Myocyte (in vitro differentiated cells): ENCODE data around the gene GFY. TPM values are rescaled to one million over a fixed set of nuclear protein-coding genes. Genes with fewer than 3 reads are reported as not detected.

Experiments
- DNase-seq: peaks from one replicate; pipeline ENCODE4 v3.0.0-alpha.2; 2012; ENCODE audit warnings: low read depth
- total RNA-seq: library from RNA; depleted of rRNA; stranded (reverse); fragments of >200 nt; gene quantifications from 2 replicates; pipeline ENCODE4 v1.2.3, GENCODE V29; 2014

The GFY gene
- total RNA-seq, 1 donor from 2014 or later, result not detected

DNA sequence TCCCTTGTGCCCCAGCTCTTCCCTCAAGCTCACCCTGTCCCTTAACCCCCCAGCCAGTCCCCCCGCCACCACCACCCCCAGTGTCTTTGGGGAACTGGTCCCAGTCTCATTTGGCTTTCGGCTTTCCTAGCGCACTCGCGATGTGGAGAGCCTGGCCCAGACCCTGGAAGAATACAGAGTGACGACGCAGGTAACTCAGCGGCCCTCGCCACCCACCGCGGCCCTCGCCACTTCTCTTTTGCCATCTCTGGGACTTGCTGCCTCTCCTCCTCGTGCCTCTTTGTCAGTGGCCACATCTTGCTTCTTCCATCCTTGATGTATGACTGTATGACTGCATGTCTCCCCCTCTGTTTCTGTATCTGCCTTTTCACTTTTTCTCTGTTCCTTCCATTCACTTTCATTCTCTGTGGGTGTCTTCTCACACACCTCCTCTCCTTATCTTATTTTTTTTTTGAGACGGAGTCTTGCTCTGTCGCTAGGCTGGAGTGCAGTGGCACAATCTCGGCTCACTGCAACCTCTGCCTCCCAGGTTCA is 17.6 kb upstream of the GFY start:
- DNase-seq, result no peak

DNA sequence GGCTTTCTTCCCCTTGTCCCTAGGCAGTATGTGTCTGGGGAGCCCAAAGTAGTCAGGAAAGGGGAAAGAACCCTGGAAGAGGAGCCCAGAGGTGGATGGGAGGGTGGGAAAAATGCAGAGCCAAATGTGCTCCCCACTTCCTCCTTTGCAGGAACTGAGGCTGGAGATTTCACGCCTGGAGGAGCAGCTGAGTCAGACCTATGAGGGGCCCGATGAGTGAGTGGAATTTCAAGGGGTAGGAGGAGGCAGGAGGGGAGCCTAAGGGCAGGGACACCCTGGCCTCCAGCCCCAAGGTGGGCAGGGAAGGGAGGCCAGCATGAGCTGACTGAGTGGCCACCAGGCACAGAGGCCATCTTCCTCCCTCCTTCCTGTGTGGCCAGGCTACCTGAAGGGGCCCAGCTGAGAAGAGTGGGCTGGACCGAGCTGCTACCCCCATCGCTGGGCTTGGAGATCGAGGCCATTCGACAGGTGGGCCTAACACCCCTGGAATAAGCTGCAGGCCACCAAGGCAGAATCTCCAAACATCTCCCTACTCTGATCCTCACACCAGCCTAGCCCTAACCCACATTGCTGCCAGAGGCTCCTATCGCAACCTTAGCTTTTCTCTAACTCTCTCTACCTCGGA is 16.3 kb upstream of the GFY start:
- no peak for DNase-seq

DNA sequence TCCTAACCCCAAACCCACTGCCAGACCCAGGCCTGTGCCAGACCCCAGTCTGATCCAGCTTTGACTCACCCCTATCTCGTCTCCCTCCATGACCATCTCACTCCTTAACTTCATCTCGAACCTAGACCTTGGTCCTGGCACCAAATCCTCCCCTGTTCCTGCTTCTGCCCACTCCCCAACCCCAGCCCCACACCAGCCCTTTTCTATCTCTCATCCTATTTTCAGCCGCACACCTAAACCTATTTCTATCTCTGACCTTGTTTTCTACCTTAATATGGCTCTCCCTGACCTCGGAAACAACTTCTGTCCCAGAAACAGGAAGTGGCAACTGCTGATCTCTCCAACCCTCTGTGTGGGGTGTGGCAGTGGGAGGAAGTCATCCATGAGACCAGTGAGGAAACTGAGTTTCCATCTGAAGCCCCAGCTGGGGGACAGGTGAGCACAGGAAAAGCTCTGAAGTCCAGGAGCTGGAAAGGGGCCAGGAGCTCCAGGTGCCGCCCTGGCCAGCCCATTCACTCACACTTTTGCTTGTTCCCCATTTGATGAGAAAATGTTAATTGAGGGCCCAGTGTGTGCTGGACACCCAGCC is 15.7 kb upstream of the GFY start:
- DNase-seq, result no peak

DNA sequence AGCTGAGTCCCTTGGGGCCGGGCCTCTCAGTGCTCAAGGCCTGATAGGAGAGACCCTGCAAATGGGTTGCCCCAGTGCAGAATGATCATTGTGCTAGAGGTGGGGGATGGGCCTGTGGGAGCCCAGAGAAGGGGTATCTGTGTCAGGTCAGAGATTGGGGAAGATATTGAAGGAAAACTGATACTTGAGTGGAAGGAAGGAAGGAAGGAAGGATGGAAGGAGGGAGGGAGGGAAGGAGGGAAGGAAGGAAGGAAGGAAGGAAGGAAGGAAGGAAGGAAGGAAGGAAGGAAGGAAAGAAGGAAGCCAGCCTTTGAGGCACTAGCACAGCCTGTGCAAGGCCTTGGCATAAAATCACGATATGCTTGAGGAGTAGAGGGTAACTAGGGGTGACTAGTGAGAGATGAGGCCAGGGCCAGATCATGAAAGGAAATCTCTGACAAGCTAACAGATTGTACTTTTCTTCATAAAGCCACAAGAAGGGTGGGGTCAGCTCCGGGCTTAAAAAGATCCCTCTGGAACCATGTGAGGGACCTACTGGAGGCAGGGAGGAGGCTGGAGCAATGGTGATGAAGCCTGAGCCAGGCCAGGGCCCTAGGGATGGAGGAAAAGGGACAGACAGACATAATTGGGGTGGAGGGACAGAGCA is 13.4 kb upstream of the GFY start:
- DNase-seq, result no peak

DNA sequence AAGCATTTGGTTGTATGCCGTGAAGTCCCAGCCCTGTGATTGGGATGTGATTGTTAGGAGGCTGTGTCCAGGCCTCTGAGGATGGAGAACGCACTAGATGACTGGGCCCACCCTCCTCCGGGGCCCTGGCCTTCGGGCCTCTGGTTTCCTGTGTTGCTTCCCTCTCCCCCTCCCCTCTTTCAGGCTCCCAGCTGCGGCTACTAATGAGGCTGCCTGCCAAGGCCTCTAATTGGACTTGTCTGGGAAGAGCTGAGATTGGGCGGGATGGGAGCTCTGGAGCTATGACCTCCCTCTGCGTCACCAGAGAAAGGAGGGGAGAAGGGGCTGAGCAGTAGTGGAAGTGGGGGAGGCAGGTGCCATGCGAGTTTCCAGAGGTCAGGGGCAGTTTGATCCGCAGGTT is 11.8 kb upstream of the GFY start:
- no peak for DNase-seq

DNA sequence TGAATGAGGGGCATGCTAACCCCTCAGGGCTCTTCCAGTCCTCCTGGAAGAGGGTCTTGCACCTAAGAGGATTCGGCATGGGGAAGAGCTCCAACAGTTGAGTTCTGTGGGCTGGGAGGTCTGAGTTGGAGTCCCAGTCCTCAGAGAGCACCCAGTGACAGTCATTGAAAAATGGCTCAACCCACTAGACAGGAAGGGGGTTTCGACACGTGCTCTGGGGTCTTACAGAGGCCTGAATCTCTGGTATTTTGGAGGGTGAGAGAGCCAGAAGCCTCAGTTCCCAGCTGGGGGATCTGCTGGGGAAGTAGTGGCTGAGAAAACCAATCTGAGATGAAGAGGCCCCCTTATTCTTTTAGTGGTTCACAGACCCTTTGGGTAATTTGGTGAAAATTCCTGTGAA is 10.9 kb upstream of the GFY start:
- DNase-seq, result no peak

DNA sequence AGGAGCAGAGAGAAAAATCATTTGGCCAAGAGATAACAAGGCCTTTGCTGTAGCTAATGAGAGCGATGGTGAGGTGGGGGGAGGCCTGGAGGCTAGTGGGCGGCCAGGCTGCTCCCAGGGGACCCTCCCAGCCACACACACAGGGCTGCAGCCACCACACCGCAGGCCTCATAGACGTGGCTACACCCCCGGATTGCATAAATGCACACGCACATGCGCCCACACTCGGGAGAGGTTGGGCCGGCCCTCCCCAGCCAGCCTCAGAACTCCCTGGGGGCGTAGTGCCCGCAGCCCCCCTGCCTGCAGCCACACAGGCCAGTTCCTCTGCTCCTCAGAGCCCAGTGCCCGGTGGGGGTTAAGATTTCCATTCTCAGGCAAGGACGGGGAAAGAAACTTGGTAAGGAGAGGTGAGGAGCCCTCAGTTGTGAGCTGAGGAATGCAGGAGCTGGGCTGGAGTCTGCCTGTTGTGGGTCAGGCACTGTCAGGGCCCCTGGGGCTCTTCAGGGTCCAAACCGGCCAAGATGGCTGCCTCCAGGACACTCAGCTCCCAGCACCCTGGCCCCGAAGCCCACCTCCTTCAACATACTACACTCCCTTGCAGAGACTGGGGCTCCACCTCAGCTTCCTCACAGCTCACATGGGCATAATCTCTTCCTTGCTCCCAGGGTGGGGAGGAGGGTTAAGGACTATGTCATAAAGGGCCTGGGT is 9.9 kb upstream of the GFY start:
- no peak for DNase-seq

DNA sequence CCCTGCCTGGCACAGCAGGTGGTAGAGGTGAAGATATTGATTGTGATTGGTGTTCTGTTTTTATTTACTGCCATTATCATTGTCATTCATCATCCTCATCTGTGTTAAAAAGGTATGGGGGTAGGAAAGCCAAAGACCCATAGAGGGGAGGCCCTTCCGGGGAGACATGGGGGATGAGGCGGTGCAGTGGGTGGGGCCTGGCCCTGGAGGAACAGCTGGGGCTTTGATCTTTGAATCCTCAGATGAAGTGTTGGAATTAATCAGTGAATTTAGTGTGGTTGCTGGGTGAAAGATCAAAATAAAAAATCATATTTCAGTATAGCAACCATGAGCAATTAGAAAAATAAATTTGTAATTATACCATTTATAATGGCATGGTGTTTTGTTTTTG is 9.4 kb upstream of the GFY start:
- no peak for DNase-seq

DNA sequence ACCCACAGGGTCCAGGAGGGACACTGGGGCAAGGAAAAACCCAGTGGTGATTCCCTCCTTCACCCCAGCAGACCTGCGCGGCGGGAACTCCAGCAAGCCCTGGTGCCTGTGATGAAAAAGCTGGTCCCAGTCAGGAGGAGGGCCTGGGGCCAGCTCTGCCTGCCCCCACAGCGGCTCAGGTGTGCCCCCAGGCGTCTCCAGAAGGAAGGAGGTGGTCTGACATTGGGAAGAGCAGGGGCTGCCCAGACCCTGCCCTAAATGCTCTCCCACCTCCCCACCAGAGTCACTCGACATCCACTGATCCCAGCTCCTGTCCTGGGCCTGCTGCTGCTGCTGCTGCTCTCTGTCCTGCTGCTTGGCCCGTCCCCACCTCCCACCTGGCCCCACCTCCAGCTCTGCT is 8.1 kb upstream of the GFY start:
- no peak for DNase-seq

DNA sequence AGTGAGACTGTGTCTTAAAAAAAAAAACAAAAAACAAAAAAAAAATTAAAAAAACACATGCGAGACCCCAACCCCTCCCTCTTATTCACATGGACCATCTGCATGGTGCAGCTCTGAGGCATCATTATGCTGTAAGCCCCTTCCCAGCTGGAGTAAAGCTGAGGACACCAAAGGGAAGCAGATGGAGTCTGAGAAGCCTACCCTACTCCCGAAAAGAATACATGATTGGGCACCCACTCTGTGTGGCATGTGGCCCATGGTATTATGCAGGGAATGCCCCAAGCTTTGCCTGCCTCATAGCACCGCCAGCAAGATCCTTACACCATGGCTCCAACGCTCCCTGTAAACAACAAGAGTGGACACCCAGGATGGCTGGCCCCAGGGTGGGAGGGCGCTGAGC is 6.7 kb upstream of the GFY start:
- no peak for DNase-seq

DNA sequence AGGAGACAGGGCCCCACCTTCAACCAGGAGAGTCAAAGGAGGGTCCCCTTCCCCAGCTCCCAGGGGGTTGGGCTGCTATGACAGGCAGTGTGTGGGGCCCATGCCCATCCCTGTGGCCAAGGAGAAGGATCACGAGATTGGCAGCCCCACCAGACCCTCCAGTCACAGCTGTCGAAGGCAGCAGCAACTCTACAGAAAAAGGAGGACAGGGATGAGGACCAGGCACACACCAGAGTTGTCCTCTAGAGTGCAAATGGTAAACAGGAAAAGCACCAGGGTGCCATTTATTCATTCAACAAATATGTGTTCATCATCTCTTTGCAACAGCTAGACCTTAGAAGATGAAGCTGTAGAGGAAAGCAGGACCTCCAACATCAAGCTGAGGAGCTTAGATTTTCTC is 6.0 kb upstream of the GFY start:
- no peak for DNase-seq

DNA sequence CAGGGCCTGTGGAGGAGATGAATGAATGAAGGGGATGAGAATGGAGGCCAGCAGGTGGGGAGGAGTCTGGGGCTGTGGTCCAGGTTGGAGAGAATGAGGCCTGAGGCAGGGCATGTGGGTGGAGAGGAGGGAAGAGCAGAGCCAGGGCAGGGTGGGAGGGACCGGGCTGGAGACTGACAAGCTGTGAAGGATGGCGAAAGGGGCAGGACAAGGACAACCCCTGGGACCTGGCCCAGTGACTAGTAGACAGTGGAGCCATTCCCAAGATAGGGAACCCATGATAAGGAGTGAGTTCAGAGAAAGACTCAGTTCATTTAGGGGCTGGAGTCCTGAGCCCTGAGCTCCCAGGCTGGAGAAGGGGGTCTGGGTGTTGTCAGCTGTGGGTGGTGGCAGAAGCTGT is 5.0 kb upstream of the GFY start:
- DNase-seq, result no peak

DNA sequence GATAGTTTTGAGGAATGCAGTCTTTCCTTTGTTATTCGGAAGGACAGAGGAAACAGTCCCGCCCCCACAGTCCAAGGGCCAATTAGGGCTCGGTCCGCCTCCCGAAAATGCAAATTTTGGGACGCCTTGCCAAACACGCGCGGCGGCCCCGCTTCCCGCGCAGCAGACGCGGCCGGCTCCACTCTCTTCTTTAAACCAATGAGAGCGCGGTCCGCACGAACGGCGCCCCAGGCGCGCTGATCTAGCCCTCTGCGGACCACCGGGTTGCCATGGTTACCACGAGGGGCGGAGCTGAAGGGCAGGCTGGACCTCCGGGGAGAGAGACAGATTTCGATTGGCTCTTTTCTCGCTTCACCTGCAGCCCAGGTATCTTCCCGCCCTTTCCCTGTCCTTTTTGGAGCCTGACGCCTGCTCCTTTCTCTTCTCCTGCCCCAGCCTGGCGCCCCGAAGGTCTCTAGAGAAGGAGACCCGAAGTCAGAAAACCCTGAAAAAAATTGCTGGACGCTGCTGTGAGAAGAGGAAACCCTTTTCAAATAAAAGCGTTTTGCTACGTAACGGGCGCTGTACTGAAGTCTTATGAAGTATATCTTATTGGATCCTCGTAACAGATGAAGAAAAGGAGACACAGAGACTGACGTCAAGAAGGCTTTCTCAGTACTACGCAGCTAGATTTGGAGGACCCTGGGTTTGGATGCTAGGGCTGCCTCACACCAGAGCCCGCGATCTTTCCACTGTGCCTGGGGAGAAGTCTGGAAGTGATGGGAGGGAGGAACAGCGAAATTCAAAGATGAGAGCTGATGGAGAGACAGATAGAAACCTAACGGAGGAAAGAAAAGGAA is 3.9 kb upstream of the GFY start:
- peak; percentile 61 for DNase-seq

DNA sequence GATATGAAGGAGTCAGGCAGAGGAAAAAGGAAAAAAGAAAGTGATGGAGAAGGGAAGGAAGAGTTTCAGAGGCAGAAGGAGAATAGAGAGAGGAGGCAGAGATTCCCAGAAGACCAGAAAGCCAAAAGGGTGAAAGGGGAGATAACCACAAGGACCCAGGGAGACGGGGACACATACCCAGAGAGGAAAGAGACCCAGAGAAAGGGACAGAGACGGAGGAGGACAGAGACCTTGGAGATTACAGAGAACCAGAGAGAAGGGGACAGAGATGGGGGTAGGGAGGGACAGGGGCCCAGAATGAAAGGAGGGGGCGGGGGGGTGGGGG is 3.3 kb upstream of the GFY start:
- DNase-seq, result no peak

DNA sequence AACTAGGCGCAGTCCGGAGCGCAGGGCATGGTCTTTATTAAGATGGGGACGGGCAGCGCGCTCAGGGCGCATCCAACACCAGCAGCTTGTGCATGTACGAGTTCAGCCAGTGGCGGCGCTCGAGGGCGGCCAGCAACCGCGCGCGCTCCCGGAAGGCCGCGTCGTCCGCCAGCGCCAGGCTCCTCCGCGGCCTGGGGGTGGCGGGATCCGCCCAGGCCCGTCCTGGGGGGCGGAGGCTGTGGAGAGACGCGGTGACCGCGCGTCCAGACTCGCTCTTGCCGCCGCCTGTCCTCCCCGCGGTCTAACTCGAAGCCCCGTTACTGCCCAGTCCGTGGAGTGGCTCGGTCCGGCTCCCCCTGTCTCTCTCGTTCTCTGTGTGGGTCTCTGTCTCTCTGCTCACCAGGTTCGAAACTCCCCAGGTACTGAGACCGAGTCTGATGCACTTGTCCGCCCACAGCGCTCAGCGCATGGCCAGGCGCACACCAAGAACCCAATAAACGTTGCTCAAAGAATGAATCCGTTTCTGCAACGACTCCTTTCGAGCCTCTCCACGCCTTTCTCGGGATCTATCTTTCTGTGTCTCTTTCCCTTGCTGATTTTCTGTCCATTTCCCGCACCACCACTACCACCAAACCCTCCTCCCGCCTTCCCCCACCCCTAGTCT is 2.6 kb upstream of the GFY start:
- no peak for DNase-seq

DNA sequence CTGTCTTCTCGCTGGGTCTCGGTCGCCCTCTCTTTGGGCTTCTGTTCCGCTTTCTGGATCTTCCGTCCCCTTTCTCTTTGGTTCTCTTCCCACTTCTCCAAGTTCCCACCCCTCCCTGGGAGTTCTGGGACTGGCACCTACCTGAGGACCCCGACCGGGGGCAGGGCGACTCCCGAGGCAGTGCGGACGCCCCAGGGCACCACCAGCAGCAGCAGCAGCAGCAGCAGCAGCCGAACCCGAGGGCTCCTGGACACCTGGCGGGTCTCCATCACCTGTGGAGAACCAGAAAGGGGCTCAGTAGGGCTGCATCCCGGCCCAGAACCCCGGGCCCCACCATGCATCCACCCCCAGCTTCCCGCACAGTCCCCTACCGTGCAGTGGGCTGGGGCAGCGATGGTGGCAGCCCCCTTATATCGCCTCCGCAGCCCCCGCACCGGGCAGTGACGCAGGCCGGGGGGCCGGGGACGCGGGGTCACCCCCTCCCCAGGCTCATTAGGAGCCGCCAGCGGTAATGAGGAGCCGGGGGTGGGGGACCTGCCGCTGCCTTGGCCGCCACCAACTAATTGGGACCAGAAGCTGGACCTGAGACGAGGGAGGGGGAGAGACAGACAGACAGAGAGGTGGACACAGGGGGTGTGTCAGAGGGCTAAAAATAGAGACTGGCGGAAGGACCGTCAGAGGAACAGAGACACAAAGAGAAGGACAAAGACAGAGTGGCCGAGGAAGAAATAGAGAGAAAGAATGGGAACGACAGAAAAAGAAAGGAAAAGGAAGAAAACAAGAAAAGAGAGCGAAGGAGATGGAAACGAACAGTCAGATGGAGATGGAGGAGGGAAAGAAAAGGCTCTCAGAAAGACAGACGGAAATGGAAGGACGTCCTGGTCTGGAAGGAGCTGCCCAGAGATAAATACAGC is 1.9 kb upstream of the GFY start, which contains the start of gene PTH2:
PTH2 (minus strand) TSS at position 371 of the 914 bp plus-strand sequence; CDS start at position 269, 102 bp downstream.
- DNase-seq, result no peak

DNA sequence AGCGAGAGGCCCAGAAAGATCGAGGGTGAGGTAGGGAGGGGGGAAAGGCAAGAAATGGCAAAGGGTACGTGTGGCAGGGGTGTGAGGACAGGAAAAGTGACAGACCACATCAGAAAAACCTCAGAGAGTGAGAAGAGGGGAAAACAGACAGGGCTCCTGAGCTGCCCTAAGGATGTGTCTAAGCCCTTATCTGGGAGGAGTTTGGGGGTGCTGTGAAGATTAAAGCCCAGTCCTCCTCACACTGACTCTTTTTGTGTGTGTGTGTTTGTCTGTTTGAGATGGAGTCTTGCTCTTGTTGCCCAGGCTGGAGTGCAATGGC is 1.2 kb upstream of the GFY start:
- DNase-seq, result no peak

DNA sequence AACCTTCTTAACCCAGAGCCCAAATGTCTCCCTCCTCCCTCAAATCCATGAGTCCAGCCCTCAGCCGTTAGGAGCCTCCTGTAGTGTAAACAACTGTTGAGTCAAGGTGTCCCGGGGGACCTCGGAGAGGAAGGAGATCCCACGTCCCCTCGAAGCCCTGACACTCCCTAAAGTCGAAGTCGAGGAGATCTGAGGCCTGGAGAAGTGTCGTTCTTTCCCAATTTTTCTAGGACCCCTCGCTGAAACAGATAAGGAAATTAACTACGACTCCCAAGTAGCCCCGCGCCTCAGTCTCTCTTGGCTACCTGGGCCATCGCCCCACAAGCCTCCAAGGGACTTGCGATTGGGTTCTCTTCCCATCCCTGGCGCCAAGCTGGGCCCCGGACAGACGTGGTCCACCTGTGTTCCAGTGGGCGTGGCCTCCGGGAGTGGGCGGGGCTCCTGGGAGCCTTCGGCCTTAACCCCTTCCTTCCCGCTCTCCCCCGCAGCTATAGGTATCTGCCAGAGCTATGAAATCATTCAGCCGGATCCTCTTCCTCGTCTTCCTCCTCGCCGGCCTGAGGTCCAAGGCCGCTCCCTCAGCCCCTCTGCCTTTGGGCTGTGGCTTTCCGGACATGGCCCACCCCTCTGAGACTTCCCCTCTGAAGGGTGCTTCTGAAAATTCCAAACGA is 869 bp downstream of the GFY start:
- no peak for DNase-seq

DNA sequence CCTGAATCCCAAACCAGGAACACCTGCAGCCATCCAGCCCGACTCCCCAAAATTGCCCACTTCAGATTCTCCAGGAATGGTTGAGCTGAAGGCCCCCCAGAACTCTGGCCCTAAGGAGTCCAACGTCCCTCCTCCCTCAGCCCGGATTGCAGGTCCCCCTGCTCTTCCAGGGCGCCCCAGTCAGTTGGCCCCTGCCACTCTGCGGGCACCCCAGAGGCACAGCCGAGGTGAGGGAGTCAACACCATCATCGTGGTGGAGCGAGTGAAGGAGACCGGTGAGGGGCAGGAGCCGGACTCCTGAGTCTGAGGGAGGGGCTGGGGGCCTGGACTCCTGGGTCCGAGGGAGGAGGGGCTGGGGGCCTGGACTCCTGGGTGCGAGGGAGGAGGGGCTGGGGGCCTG is 2.2 kb downstream of the GFY start:
- DNase-seq, result no peak
